ENCODE data around the gene VPS13D. TPM values are rescaled to one million over a fixed set of nuclear protein-coding genes. Genes with fewer than 3 reads are reported as not detected.

VPS13D gene
- total RNA-seq, 1 experiment from 2014 or later = 31.6 TPM

GRCh38 chr1:12202190-12202497 is 27.7 kb upstream of the VPS13D start (continued):
- TF ChIP-seq SIN3A (IDR thresholded peaks at IDR 0.05; ENCODE audit: low read depth) (no peak), MAX (IDR thresholded peaks at IDR 0.05) (no peak), ZNF274 (IDR thresholded peaks at IDR 0.05; ENCODE audit: low read depth, low read length) (no peak), ZBTB33 (IDR thresholded peaks at IDR 0.05; ENCODE audit: extremely low read depth, insufficient replicate concordance, low read length) (no peak)

GRCh38 chr1:12202577-12202976 is 27.3 kb upstream of the VPS13D start:
- POLR2A ChIA-PET = no interaction called here
- ATAC-seq = no peak

More at GRCh38 chr1:12202577-12202976, 27.3 kb upstream of the VPS13D start:
- TF ChIP-seq EZH2phosphoT487 (IDR thresholded peaks at IDR 0.05; ENCODE audit: borderline replicate concordance) = no peak
- no peak for TF ChIP-seq FOSL1 (IDR thresholded peaks at IDR 0.05; ENCODE audit: low read depth)
- no peak for TF ChIP-seq ZFX (IDR thresholded peaks at IDR 0.05)
- TF ChIP-seq SIN3A (IDR thresholded peaks at IDR 0.05; ENCODE audit: low read depth) = no peak
- no peak for TF ChIP-seq ZBTB33 (IDR thresholded peaks at IDR 0.05; ENCODE audit: extremely low read depth, insufficient replicate concordance, low read length)
- no peak for TF ChIP-seq REST (IDR thresholded peaks at IDR 0.05; ENCODE audit: low read depth)
- TF ChIP-seq ELF1 (IDR thresholded peaks at IDR 0.05; ENCODE audit: borderline replicate concordance, low read depth) = no peak
- no peak for TF ChIP-seq CEBPB (IDR thresholded peaks at IDR 0.05; ENCODE audit: low read depth)
- no peak for TF ChIP-seq EGR1 (IDR thresholded peaks at IDR 0.05; ENCODE audit: low read depth)
- no peak for TF ChIP-seq CBX3 (IDR thresholded peaks at IDR 0.05; ENCODE audit: low read depth)
- TF ChIP-seq TCF7L2 (IDR thresholded peaks at IDR 0.05; ENCODE audit: borderline replicate concordance, extremely low read depth, insufficient read depth, insufficient read length) = no peak
- TF ChIP-seq ATF3 (IDR thresholded peaks at IDR 0.05) = no peak
- no peak for TF ChIP-seq EZH2 (IDR thresholded peaks at IDR 0.05)
- no peak for TF ChIP-seq RAD21 (IDR thresholded peaks at IDR 0.05; ENCODE audit: low read depth)
- no peak for TF ChIP-seq POLR2A (IDR thresholded peaks at IDR 0.05; ENCODE audit: borderline replicate concordance, extremely low read depth, insufficient read depth, insufficient read length)
- no peak for TF ChIP-seq SRF (IDR thresholded peaks at IDR 0.05; ENCODE audit: low read depth)
- TF ChIP-seq ZNF274 (IDR thresholded peaks at IDR 0.05; ENCODE audit: low read depth, low read length) = no peak
- TF ChIP-seq JUND (IDR thresholded peaks at IDR 0.05) = no peak
- no peak overlapping the region for H3K4me2 ChIP-seq (ENCODE audit: low read length)
- no peak overlapping the region for H3K9ac ChIP-seq (ENCODE audit: low read length)
- intact Hi-C loops (cut with micrococcal nuclease) = loop anchor here (10.0 kb wide), 1 partner anchor 368 kb away; no protein-coding TSS in a partner anchor
- ChIA-PET RAD21 (ENCODE audit: low non-redundant PET in 1 of 2, low total read pairs in 2 of 2, uncharacterized antibody in 2 of 2, unreplicated experiment in 2 of 2) (interaction anchor here in 1 of 2 experiments (0.8 kb wide), 1 partner anchor 78 kb away, joined by 4 read pairs; no protein-coding TSS in a partner anchor), CTCF (interaction anchor here (6.0 kb wide), 1 partner anchor 78 kb away, joined by 45 read pairs; no protein-coding TSS in a partner anchor)
- H3K27me3 ChIP-seq (ENCODE audit: insufficient read depth, low read length) = no peaks in the 10 kb centered on the region
- H3K79me2 ChIP-seq (ENCODE audit: insufficient read depth, low read length) = no peaks in the 10 kb centered on the region
- H2AFZ ChIP-seq (ENCODE audit: low read depth, low read length, poor library complexity, severe bottlenecking) = no peak overlapping the region
- no TSS peak for BruUV-seq (replicated peaks)
- peaks cover 6 to 9% of the 10 kb centered on the region in 2 experiments; a peak in 3 of 4 replicates for H3K4me1 ChIP-seq (ENCODE audit: control insufficient read depth in 1 of 2, insufficient read depth in 2 of 2, low read length in 2 of 2)
- DNase-seq (ENCODE audit: low read depth, low spot score) = no peak
- no peaks in the 10 kb centered on the region for H3K9me3 ChIP-seq (ENCODE audit: control insufficient read depth in 1 of 2, insufficient read depth in 1 of 2, low read depth in 1 of 2, low read length in 2 of 2)
- H4K20me1 ChIP-seq (ENCODE audit: insufficient read depth) = no peaks in the 10 kb centered on the region
- H3K36me3 ChIP-seq (ENCODE audit: control insufficient read depth in 1 of 2, insufficient read depth in 2 of 2, low read length in 2 of 2) = no peaks in the 10 kb centered on the region
- H3K9me2 ChIP-seq (ENCODE audit: insufficient read depth) = no peaks in the 10 kb centered on the region
- H3K4me3 ChIP-seq (replicated peaks in 1 of 2; ENCODE audit: low read depth in 1 of 2, low read length in 2 of 2) = no peak overlapping the region
- no peak overlapping the region for H3K27ac ChIP-seq (ENCODE audit: low read depth, low read length)

All from HCT116 (cell line).